ENCODE data around the gene CLEC5A. TPM values are rescaled to one million over a fixed set of nuclear protein-coding genes. Genes with fewer than 3 reads are reported as not detected.

Gene CLEC5A
- polyA plus RNA-seq, 1 experiment: not detected

GRCh38 chr7:141960687-141961422, 14.1 kb upstream of the CLEC5A start:
- no peaks in the 10 kb centered on the region for H3K27me3 ChIP-seq (ENCODE audit: control insufficient read depth, insufficient read depth, low read length)
- TF ChIP-seq CTCF (IDR thresholded peaks at IDR 0.05; ENCODE audit: low read depth, low read length): no peak
- CTCF ChIA-PET: no interaction called here
- POLR2A ChIA-PET: no interaction called here
- H3K9me3 ChIP-seq (ENCODE audit: control insufficient read depth, insufficient read depth, low read length): peaks cover 13% of the 10 kb centered on the region
- H3K4me3 ChIP-seq (ENCODE audit: low read depth, low read length): no peak overlapping the region
- DNase-seq (ENCODE audit: low read depth, low spot score): no peak
- H3K27ac ChIP-seq (ENCODE audit: low read depth, low read length): no peak overlapping the region

GRCh38 chr7:141956084-141956483, 9.3 kb upstream of the CLEC5A start:
- no peak overlapping the region for H3K4me3 ChIP-seq (ENCODE audit: low read depth, low read length)
- H3K27ac ChIP-seq (ENCODE audit: low read depth, low read length): no peak overlapping the region
- no peak for DNase-seq (ENCODE audit: low read depth, low spot score)
- no peak for TF ChIP-seq CTCF (IDR thresholded peaks at IDR 0.05; ENCODE audit: low read depth, low read length)
- H3K27me3 ChIP-seq (ENCODE audit: control insufficient read depth, insufficient read depth, low read length): no peaks in the 10 kb centered on the region
- ChIA-PET POLR2A (no interaction called here), CTCF (no interaction called here)
- H3K9me3 ChIP-seq (ENCODE audit: control insufficient read depth, insufficient read depth, low read length): peaks cover 14% of the 10 kb centered on the region

GRCh38 chr7:141954334-141954733, 7.6 kb upstream of the CLEC5A start:
- ChIA-PET POLR2A (no interaction called here), CTCF (no interaction called here)
- no peak for TF ChIP-seq CTCF (IDR thresholded peaks at IDR 0.05; ENCODE audit: low read depth, low read length)
- no peak overlapping the region for H3K4me3 ChIP-seq (ENCODE audit: low read depth, low read length)
- H3K9me3 ChIP-seq (ENCODE audit: control insufficient read depth, insufficient read depth, low read length): peaks cover 15% of the 10 kb centered on the region
- DNase-seq (ENCODE audit: low read depth, low spot score): no peak
- H3K27me3 ChIP-seq (ENCODE audit: control insufficient read depth, insufficient read depth, low read length): no peaks in the 10 kb centered on the region
- no peak overlapping the region for H3K27ac ChIP-seq (ENCODE audit: low read depth, low read length)

- TF ChIP-seq CTCF (IDR thresholded peaks at IDR 0.05; ENCODE audit: low read depth, low read length): no peak
- CTCF ChIA-PET: no interaction called here
- no peaks in the 10 kb centered on the region for H3K27me3 ChIP-seq (ENCODE audit: control insufficient read depth, insufficient read depth, low read length)
Measured at GRCh38 chr7:141952461-141952860, 5.7 kb upstream of the CLEC5A start.

GRCh38 chr7:141950806-141951205, 4.0 kb upstream of the CLEC5A start:
- Histone ChIP-seq H3K9me3 (ENCODE audit: control insufficient read depth, insufficient read depth, low read length) (peaks cover 11% of the 10 kb centered on the region), H3K27me3 (ENCODE audit: control insufficient read depth, insufficient read depth, low read length) (no peaks in the 10 kb centered on the region), H3K4me3 (ENCODE audit: low read depth, low read length) (no peak overlapping the region), H3K27ac (ENCODE audit: low read depth, low read length) (no peak overlapping the region)
- DNase-seq (ENCODE audit: low read depth, low spot score): no peak
- POLR2A ChIA-PET: no interaction called here
- CTCF ChIA-PET: no interaction called here
- no peak for TF ChIP-seq CTCF (IDR thresholded peaks at IDR 0.05; ENCODE audit: low read depth, low read length)

More at GRCh38 chr7:141952461-141952860, 5.7 kb upstream of the CLEC5A start:
- POLR2A ChIA-PET: no interaction called here
- H3K9me3 ChIP-seq (ENCODE audit: control insufficient read depth, insufficient read depth, low read length): peaks cover 16% of the 10 kb centered on the region
- no peak overlapping the region for H3K4me3 ChIP-seq (ENCODE audit: low read depth, low read length)
- no peak overlapping the region for H3K27ac ChIP-seq (ENCODE audit: low read depth, low read length)
- no peak for DNase-seq (ENCODE audit: low read depth, low spot score)
